Right lobe of liver (tissue), 6 donors: ENCODE results near the gene OR13A1. TPM values are rescaled to one million over a fixed set of nuclear protein-coding genes. Genes with fewer than 3 reads are reported as not detected.

Experiments
- ATAC-seq, 4 donors: fragments of 200-7000 bp; cut with Tn5 transposase; one replicate each; pipeline ENCODE4 v1.9.1; 2020; ENCODE audit warnings: mild to moderate bottlenecking in 4 of 4, moderate library complexity in 4 of 4
- DNase-seq, 3 donors: peaks; one replicate each; pipeline ENCODE4 v3.0.0-alpha.2; 2020
- H3K27ac ChIP-seq, 3 donors: fragments of 200-600 bp; one replicate each; pipeline ENCODE4 v1.8.0; 2022
- H3K27me3 ChIP-seq, 2 donors: fragments of 200-600 bp; one replicate each; pipeline ENCODE4 v1.8.0; 2022
- H3K36me3 ChIP-seq, 4 donors: fragments of 200-600 bp; sonication (generic) in 1 of 4; one replicate each; pipeline versions ENCODE4 v1.5.1 to v1.8.0; 2017 to 2022; ENCODE audit warnings: control low read depth in 1 of 4
- H3K4me1 ChIP-seq, 4 donors: fragments of 200-600 bp; sonication (generic) in 1 of 4; one replicate each; pipeline versions ENCODE4 v1.5.1 to v1.8.0; 2017 to 2022; ENCODE audit warnings: control low read depth in 1 of 4
- H3K4me3 ChIP-seq, 3 donors: fragments of 200-600 bp; one replicate each; pipeline ENCODE4 v1.8.0; 2022
- H3K9me3 ChIP-seq, 4 donors: fragments of 200-600 bp; sonication (generic) in 1 of 4; one replicate each; pipeline versions ENCODE4 v1.5.1 to v1.8.0; 2017 to 2022; ENCODE audit warnings: control low read depth in 1 of 4
- POLR2A ChIP-seq: fragments of 450-650 bp; IDR thresholded peaks from one replicate; pipeline ENCODE4 v1.6.1; 2017; ENCODE audit warnings: antibody characterized with exemption, mild to moderate bottlenecking
- WGBS: methylation state at CpG from one replicate; pipeline ENCODE4 v1.1.6; 2018; ENCODE audit warnings: low coverage, low lambda C conversion rate; ENCODE audit not compliant: insufficient coverage; ENCODE audit errors: missing lambda C conversion rate; 5-methylcytosine and 5-hydroxymethylcytosine counted together
- intact Hi-C, 2 donors: fragments of 100-400 bp; cut with DNase I; formaldehyde crosslinking; loops; one replicate each; pipeline versions ENCODE4 v1.11.2 to v1.14.1; 2022
- total RNA-seq, 6 experiments: library from RNA; depleted of rRNA in 2 of 6; stranded (reverse); fragments of >200 nt in 2 of 6; fragmentation: NEBNext Ultra II Directional in 3 of 6; extraction: Animal tissue kit (Norgen Biotek cat#: 25700) in 3 of 6; gene quantifications; one replicate each; pipeline versions ENCODE4 v1.1.0 to v1.2.4, GENCODE V29; 2016 to 2023
- TF ChIP-seq, protein P1 (sequence below), 4 donors: fragments of 200-600 bp in 3 of 4; fragments of 450-650 bp in 1 of 4; IDR thresholded peaks; one replicate each; pipeline versions ENCODE4 v1.5.1 to v1.8.0; 2016 to 2022; ENCODE audit warnings: antibody characterized with exemption in 4 of 4, mild to moderate bottlenecking in 2 of 4
- donor health status: DM: no; HTN: yes; CAD: no.
- donor health status: DM: no; HTN: no; CAD: no.
- donor health status: DM: no; HTN: no; CAD: no.
- donor health status: DM: no; HTN: yes; CAD: no.
- donor health status: DM: no; HTN: yes; CAD: no.

Gene OR13A1
- total RNA-seq, 6 experiments from 2014 or later: not detected

DNA sequence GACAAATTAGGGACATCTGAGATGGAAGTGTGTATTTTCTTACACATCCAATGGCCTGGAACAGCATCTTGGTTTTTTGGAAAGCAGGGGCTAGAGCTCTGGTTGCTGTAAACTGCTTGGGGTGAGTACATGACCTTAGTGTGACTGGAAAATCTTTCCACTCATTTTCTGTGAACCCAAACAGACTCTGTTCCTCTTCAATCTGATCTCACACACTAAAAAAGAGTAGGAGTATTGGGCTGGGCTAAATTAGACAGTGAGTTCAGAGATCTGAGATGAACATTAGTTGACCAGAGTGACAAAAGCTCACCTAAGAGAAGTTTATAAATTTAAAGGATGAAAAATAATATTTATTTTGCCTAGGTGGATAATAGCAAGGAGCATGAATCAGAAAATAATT is 59.2 kb downstream of the OR13A1 start:
- H3K9me3 ChIP-seq: no peaks in the 10 kb centered on the region
- H3K27ac ChIP-seq: no peak overlapping the region
- no peaks in the 10 kb centered on the region for H3K4me1 ChIP-seq
- no peak for ATAC-seq
- DNase-seq: no peak
- no peak overlapping the region for H3K4me3 ChIP-seq
- intact Hi-C loops: no loop called here
- H3K36me3 ChIP-seq: no peaks in the 10 kb centered on the region
- no peak for TF ChIP-seq POLR2A
- TF ChIP-seq, protein P1, sequence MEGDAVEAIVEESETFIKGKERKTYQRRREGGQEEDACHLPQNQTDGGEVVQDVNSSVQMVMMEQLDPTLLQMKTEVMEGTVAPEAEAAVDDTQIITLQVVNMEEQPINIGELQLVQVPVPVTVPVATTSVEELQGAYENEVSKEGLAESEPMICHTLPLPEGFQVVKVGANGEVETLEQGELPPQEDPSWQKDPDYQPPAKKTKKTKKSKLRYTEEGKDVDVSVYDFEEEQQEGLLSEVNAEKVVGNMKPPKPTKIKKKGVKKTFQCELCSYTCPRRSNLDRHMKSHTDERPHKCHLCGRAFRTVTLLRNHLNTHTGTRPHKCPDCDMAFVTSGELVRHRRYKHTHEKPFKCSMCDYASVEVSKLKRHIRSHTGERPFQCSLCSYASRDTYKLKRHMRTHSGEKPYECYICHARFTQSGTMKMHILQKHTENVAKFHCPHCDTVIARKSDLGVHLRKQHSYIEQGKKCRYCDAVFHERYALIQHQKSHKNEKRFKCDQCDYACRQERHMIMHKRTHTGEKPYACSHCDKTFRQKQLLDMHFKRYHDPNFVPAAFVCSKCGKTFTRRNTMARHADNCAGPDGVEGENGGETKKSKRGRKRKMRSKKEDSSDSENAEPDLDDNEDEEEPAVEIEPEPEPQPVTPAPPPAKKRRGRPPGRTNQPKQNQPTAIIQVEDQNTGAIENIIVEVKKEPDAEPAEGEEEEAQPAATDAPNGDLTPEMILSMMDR (IDR thresholded peaks at IDR 0.05): no peak
- no peaks in the 10 kb centered on the region for H3K27me3 ChIP-seq

- no peak overlapping the region for H3K4me3 ChIP-seq
- H3K9me3 ChIP-seq: no peaks in the 10 kb centered on the region
- H3K27me3 ChIP-seq: no peaks in the 10 kb centered on the region
- no peaks in the 10 kb centered on the region for H3K36me3 ChIP-seq
- TF ChIP-seq POLR2A: no peak
- TF ChIP-seq, protein P1 (IDR thresholded peaks at IDR 0.05): no peak
- H3K4me1 ChIP-seq: no peaks in the 10 kb centered on the region
- intact Hi-C loops: no loop called here
- ATAC-seq (no peak), DNase-seq (no peak)
- 75% methylated on average over 1 of the region's 1 CpG for WGBS
- H3K27ac ChIP-seq: no peak overlapping the region
Measured at GRCh38 chr10:45255706-45256105, 59.7 kb downstream of the OR13A1 start.

- Histone ChIP-seq H3K4me3 (no peak overlapping the region), H3K36me3 (no peaks in the 10 kb centered on the region), H3K27ac (no peak overlapping the region), H3K9me3 (no peaks in the 10 kb centered on the region), H3K4me1 (no peaks in the 10 kb centered on the region), H3K27me3 (no peaks in the 10 kb centered on the region)
- no peak for DNase-seq
- intact Hi-C loops: no loop called here
- TF ChIP-seq POLR2A: no peak
- TF ChIP-seq, protein P1 (IDR thresholded peaks at IDR 0.05): no peak
- no peak for ATAC-seq
Measured at GRCh38 chr10:45254892-45255291, 60.5 kb downstream of the OR13A1 start.

GRCh38 chr10:45253183-45253914 is 62.1 kb downstream of the OR13A1 start:
- Histone ChIP-seq H3K36me3 (no peaks in the 10 kb centered on the region), H3K27me3 (no peaks in the 10 kb centered on the region), H3K4me1 (no peaks in the 10 kb centered on the region), H3K27ac (no peak overlapping the region), H3K4me3 (no peak overlapping the region), H3K9me3 (no peaks in the 10 kb centered on the region)
- WGBS: 40% methylated on average over 1 of the region's 2 CpGs
- TF ChIP-seq, protein P1 (IDR thresholded peaks at IDR 0.05): no peak
- TF ChIP-seq POLR2A: no peak
- intact Hi-C loops: no loop called here
- DNase-seq (no peak), ATAC-seq (no peak)

Other genes starting within 250 kb of the OR13A1 start
- gene ALOX5, start 58.6 kb upstream of the OR13A1 start, total RNA-seq: 10 to 100 TPM in 2 of 6 experiments, 1 to 10 TPM in 4; 3.1 to 10.9 (median 6.6) TPM